Thyroid gland (tissue), 4 donors: Measurements from ENCODE around the gene LPCAT1. TPM values are rescaled to one million over a fixed set of nuclear protein-coding genes. Genes with fewer than 3 reads are reported as not detected.

Experiments used
- DNase-seq, 2 donors: peaks; one replicate each; pipeline ENCODE4 v3.0.0-alpha.2; 2019
- H3K27ac ChIP-seq, 3 donors: fragments of 200-600 bp; sonication (generic); 1 replicate in 2 of 3; 2 replicates in 1 of 3; pipeline ENCODE4 v1.5.1; 2016 to 2019; ENCODE audit warnings: mild to moderate bottlenecking in 1 of 3, moderate library complexity in 1 of 3
- H3K27me3 ChIP-seq: fragments of 200-600 bp; sonication (generic); one replicate; pipeline ENCODE4 v1.5.1; 2019
- H3K36me3 ChIP-seq, 2 donors: fragments of 200-600 bp; sonication (generic); one replicate each; pipeline ENCODE4 v1.5.1; 2016 to 2019
- H3K4me1 ChIP-seq, 2 donors: fragments of 200-600 bp; sonication (generic); one replicate each; pipeline ENCODE4 v1.5.1; 2017 to 2019
- H3K4me3 ChIP-seq, 3 donors: fragments of 200-600 bp; sonication (generic); replicated peaks in 1 of 3; 1 replicate in 2 of 3; 2 replicates in 1 of 3; pipeline ENCODE4 v1.5.1; 2016; ENCODE audit warnings: mild to moderate bottlenecking in 1 of 3
- H3K9me3 ChIP-seq: fragments of 200-600 bp; sonication (generic); one replicate; pipeline ENCODE4 v1.5.1; 2017
- POLR2A ChIP-seq, 2 donors: fragments of 450-650 bp; IDR thresholded peaks; one replicate each; pipeline ENCODE4 v1.6.1; 2017; ENCODE audit warnings: antibody characterized with exemption in 2 of 2, mild to moderate bottlenecking in 2 of 2, moderate library complexity in 1 of 2
- WGBS, 2 donors: methylation state at CpG; one replicate each; pipeline ENCODE4 v1.1.5; 2017; 5-methylcytosine and 5-hydroxymethylcytosine counted together
- intact Hi-C: fragments of 100-400 bp; cut with DNase I; formaldehyde crosslinking; loops from one replicate; pipeline ENCODE4 v1.15.1; 2023
- total RNA-seq, 4 donors: library from RNA; depleted of rRNA; stranded (reverse); fragments of >200 nt; gene quantifications; one replicate each; pipeline ENCODE4 v1.2.3, GENCODE V29; 2016
- TF ChIP-seq, protein P1 (sequence below), 6 experiments: fragments of 200-600 bp in 3 of 6; fragments of 450-650 bp in 3 of 6; sonication (generic) in 3 of 6; IDR thresholded peaks; one replicate each; pipeline ENCODE4 v1.5.1; 2016 to 2019; ENCODE audit warnings: antibody characterized with exemption in 6 of 6, mild to moderate bottlenecking in 2 of 6, inconsistent platforms in 1 of 6, moderate library complexity in 1 of 6

The LPCAT1 gene
- total RNA-seq, 4 donors from 2014 or later: 30.9 to 35.7 (median 33.3) TPM

DNA sequence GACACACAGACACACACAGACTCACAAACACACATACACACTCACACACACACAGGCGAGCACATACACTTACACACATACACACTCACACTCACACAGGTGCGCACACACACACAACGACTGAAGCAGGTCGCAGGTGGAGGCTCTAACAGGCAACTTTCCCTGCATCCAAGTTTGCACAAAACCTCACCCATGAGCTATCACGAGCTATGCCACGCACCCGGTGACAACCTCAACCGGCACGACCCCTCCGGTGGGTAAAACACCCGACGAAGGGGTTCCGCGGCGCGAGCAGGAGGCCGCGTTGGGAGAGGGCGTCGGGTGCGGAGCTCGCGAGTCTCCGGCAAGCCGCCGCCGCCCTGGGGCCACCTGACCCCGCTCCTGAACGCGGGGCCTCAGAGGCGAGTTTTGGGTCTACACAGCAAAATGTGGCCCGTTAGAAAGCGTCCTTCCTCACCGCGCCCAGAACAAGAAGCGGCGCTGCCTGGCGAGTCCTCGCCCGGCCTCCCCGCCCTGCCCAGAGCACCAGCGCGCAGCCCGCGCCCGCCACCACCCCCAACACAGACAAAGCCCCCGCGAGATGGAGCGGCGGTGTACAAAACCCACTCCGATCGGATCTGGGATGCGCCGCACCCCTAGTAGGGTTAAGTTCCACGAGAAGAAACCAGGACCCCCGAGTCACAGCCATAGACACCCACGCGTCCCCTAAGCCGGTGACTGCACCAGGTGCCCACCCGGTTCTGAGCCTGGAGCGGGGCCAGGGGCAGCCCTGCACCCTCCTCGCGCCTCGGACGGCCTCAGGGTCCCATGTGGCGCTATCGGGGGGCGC lies 79.2 kb downstream of the LPCAT1 start:
- intact Hi-C loops: no loop called here
- Histone ChIP-seq H3K4me1 (peaks cover 11 to 21% of the 10 kb centered on the region in 2 donors), H3K4me3 (peak overlapping the region in 1 of 3 donors; percentile 12), H3K27ac (no peak overlapping the region), H3K9me3 (no peaks in the 10 kb centered on the region), H3K27me3 (peaks cover 15% of the 10 kb centered on the region), H3K36me3 (no peaks in the 10 kb centered on the region)
- DNase-seq: no peak
- TF ChIP-seq, protein P1, sequence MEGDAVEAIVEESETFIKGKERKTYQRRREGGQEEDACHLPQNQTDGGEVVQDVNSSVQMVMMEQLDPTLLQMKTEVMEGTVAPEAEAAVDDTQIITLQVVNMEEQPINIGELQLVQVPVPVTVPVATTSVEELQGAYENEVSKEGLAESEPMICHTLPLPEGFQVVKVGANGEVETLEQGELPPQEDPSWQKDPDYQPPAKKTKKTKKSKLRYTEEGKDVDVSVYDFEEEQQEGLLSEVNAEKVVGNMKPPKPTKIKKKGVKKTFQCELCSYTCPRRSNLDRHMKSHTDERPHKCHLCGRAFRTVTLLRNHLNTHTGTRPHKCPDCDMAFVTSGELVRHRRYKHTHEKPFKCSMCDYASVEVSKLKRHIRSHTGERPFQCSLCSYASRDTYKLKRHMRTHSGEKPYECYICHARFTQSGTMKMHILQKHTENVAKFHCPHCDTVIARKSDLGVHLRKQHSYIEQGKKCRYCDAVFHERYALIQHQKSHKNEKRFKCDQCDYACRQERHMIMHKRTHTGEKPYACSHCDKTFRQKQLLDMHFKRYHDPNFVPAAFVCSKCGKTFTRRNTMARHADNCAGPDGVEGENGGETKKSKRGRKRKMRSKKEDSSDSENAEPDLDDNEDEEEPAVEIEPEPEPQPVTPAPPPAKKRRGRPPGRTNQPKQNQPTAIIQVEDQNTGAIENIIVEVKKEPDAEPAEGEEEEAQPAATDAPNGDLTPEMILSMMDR (IDR thresholded peaks at IDR 0.05): no peak
- TF ChIP-seq POLR2A (IDR thresholded peaks at IDR 0.05): no peak
- WGBS, 2 donors: 12 to 29% methylated on average over 8 to 21 of the region's 68 CpGs

DNA sequence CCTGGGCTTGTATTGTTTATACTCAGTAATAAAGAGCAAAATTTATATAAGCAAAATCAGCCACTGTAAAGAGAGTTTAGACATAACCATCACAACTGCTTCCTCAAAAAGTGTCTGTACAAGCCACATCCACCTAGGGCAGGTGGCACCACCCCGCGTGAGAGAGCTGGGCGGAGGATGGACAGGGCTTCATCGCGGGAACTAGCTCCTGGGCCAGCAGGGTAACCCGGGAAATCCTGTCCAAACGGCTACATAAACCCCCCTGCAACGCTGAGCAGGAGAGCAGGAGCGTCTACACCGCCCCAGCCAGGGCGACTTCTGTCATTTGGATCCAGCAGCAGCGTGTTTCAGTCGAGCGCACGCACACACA lies 79.8 kb downstream of the LPCAT1 start:
- TF ChIP-seq, protein P1 (IDR thresholded peaks at IDR 0.05): no peak
- no peak for TF ChIP-seq POLR2A (IDR thresholded peaks at IDR 0.05)
- no peak overlapping the region for H3K27ac ChIP-seq
- no peaks in the 10 kb centered on the region for H3K9me3 ChIP-seq
- peaks cover 15% of the 10 kb centered on the region for H3K27me3 ChIP-seq
- 47 to 64% methylated on average over 10 to 15 of the region's 15 CpGs for WGBS, 2 donors
- DNase-seq: no peak
- intact Hi-C loops: no loop called here
- H3K36me3 ChIP-seq: no peaks in the 10 kb centered on the region
- H3K4me1 ChIP-seq: peaks cover 11 to 21% of the 10 kb centered on the region in 2 donors
- H3K4me3 ChIP-seq: no peak overlapping the region

DNA sequence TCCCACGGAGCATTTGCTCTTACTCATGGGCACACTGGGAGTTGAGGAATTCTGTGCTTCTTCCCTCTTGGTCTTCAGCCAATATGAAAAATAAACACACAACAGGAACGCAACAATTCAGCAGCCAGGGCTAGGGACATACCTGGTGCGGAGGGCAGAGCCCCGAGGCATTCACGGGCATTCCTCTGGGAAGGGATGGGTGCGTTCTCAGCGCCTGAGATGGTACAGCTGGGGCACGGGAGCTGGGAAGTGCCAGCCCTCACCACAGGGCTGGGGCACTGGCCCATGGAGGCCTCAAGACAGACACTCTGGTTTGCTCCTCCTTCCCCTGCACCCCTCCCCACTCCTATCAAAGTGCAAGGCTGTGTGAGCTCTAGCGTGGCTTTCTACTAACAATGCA lies 80.6 kb downstream of the LPCAT1 start:
- no peaks in the 10 kb centered on the region for H3K36me3 ChIP-seq
- peaks cover 15% of the 10 kb centered on the region for H3K27me3 ChIP-seq
- 31 to 50% methylated on average over 6 to 8 of the region's 9 CpGs for WGBS, 2 donors
- TF ChIP-seq POLR2A (IDR thresholded peaks at IDR 0.05): no peak
- TF ChIP-seq, protein P1 (IDR thresholded peaks at IDR 0.05): no peak
- H3K4me1 ChIP-seq: peaks cover 11 to 21% of the 10 kb centered on the region in 2 donors
- DNase-seq: no peak
- H3K9me3 ChIP-seq: no peaks in the 10 kb centered on the region
- no peak overlapping the region for H3K4me3 ChIP-seq
- intact Hi-C loops: no loop called here
- no peak overlapping the region for H3K27ac ChIP-seq

DNA sequence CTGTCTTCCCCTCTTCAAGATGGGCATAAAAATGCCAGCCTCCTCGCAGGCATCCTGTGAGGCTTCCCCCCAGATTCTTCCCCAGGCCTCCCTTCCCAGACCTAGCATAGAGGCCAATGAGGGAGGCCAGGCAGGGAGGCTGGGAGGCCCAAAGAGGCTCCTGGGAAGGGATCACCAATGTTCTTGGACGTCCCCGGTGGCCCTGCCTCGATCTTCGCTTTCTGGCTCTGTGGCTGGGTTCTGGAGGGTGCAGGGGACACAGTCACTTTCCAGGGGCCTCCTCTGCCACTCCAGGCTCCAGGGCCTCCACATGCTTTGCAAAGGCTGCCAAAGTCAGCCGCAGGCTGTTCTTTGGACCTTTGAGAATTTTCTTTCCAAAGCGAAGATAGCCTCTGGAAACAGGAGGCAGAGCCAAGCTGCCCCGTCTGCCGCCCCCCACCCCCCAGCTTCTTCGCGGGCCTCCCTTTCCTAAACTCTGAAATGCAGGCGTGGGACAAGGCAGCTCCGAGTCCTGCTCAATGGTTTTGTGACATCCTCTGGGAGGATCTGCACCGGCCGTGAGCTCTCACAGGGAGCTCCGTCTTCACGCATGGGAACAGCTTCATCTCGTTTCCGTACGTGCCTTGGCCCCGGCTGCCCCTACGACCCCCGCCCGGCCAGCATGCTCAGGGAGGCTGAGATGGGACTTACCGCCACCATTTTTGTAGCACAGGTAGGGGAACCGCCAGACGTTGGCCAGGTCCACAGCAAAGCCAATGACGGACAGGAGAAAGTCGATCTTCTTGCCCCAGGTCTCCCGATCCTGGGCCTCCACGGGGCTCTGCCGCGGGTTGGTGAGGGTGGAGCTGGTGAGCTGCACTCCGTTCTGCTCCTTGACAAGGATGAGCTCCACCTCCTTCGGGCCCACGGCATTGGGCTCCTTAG lies 81.3 kb downstream of the LPCAT1 start:
- Histone ChIP-seq H3K27me3 (peaks cover 15% of the 10 kb centered on the region), H3K9me3 (no peaks in the 10 kb centered on the region), H3K36me3 (no peaks in the 10 kb centered on the region), H3K4me1 (peaks cover 11 to 21% of the 10 kb centered on the region in 2 donors), H3K27ac (no peak overlapping the region), H3K4me3 (no peak overlapping the region)
- DNase-seq: no peak
- WGBS, 2 donors: 63 to 78% methylated on average over 20 to 32 of the region's 36 CpGs
- intact Hi-C loops: no loop called here
- TF ChIP-seq, protein P1 (IDR thresholded peaks at IDR 0.05): no peak
- TF ChIP-seq POLR2A (IDR thresholded peaks at IDR 0.05): no peak
